NCI-H2081 treated with DMSO at 0.1 percent for 48 hours (cell line): ENCODE data around the gene DGCR2.
"Not testable (repeated sequence)": the region's sequence is repeated elsewhere in the genome, so short reads cannot be mapped to it uniquely, and the experiment has no call there.

Source experiments
- DNase-seq: peaks from one replicate; lab custom pipeline; 2025; lab: John Stamatoyannopoulos, UW

The DGCR2 gene

GRCh38 chr22:19059481-19060278, 62.5 kb downstream of the DGCR2 start:
- no peak for DNase-seq

GRCh38 chr22:19058713-19059451, 63.3 kb downstream of the DGCR2 start:
- DNase-seq = no peak

- DNase-seq = no peak
Observed at GRCh38 chr22:19057999-19058491, 64.2 kb downstream of the DGCR2 start.

GRCh38 chr22:19057539-19057938, 64.7 kb downstream of the DGCR2 start:
- DNase-seq = no peak

GRCh38 chr22:19056951-19057401, 65.2 kb downstream of the DGCR2 start:
- no peak for DNase-seq

GRCh38 chr22:19055801-19056200, 66.4 kb downstream of the DGCR2 start:
- DNase-seq = no peak

GRCh38 chr22:19052941-19053541, 69.2 kb downstream of the DGCR2 start:
- no peak for DNase-seq

GRCh38 chr22:19051381-19052072, 70.7 kb downstream of the DGCR2 start:
- DNase-seq = no peak

- not testable (repeated sequence) for DNase-seq
Observed at GRCh38 chr22:19050847-19051246, 71.4 kb downstream of the DGCR2 start.

GRCh38 chr22:19050117-19050516, 72.1 kb downstream of the DGCR2 start:
- no peak for DNase-seq

- no peak for DNase-seq
Observed at GRCh38 chr22:19048531-19048930, 73.7 kb downstream of the DGCR2 start.

GRCh38 chr22:19047993-19048392, 74.2 kb downstream of the DGCR2 start:
- no peak for DNase-seq

- DNase-seq = no peak
Observed at GRCh38 chr22:19046719-19047609, 75.2 kb downstream of the DGCR2 start.

- DNase-seq = no peak
Observed at GRCh38 chr22:19046287-19046686, 75.9 kb downstream of the DGCR2 start.

- DNase-seq = no peak
Observed at GRCh38 chr22:19045094-19045493, 77.1 kb downstream of the DGCR2 start.

- no peak for DNase-seq
Observed at GRCh38 chr22:19044381-19044780, 77.8 kb downstream of the DGCR2 start.

- DNase-seq = no peak
Observed at GRCh38 chr22:19043121-19044085, 78.8 kb downstream of the DGCR2 start.

- no peak for DNase-seq
Observed at GRCh38 chr22:19042285-19043120, 79.7 kb downstream of the DGCR2 start.

GRCh38 chr22:19041704-19042074, 80.5 kb downstream of the DGCR2 start:
- no peak for DNase-seq
